Neural cell (in vitro differentiated cells): Measurements from ENCODE around the gene SHROOM2. TPM values are rescaled to one million over a fixed set of nuclear protein-coding genes. Genes with fewer than 3 reads are reported as not detected.

ENCODE experiments used
- H2AFZ ChIP-seq: fragments of 200-600, 300-800 bp; sonication (generic), shearing (Covaris generic); 2 replicates; pipeline ENCODE4 v1.6.0; 2014; ENCODE audit warnings: low read depth, mild to moderate bottlenecking, antibody characterized with exemption, low read length, moderate library complexity
- H3F3A ChIP-seq: fragments of 200-600 bp; shearing (Covaris generic); 2 replicates; pipeline ENCODE4 v1.6.1; 2016; ENCODE audit warnings: mild to moderate bottlenecking, moderate library complexity, mixed read lengths, antibody characterized with exemption, low read length; ENCODE audit not compliant: insufficient read depth, poor library complexity, severe bottlenecking
- H3K27ac ChIP-seq: fragments of 200-600, 300-800 bp; sonication (generic), shearing (Covaris generic); 2 replicates; pipeline ENCODE4 v1.5.1; 2014; ENCODE audit warnings: mild to moderate bottlenecking, low read length, moderate library complexity
- H3K27me3 ChIP-seq: fragments of 300-800, 200-600 bp; sonication (generic), shearing (Covaris generic); 2 replicates; pipeline ENCODE4 v1.6.0; 2014; ENCODE audit warnings: mild to moderate bottlenecking, low read depth, low read length, moderate library complexity; ENCODE audit not compliant: insufficient read depth
- H3K36me3 ChIP-seq: fragments of 300-800, 200-600 bp; sonication (generic), shearing (Covaris generic); 2 replicates; pipeline ENCODE4 v1.5.1; 2014; ENCODE audit warnings: mild to moderate bottlenecking, antibody characterized with exemption, low read length, moderate library complexity; ENCODE audit not compliant: insufficient read depth
- H3K4me2 ChIP-seq: fragments of 300-800, 200-600 bp; sonication (generic), shearing (Covaris generic); 2 replicates; pipeline ENCODE4 v1.6.0; 2014; ENCODE audit warnings: mild to moderate bottlenecking, low read length
- H3K4me3 ChIP-seq: fragments of 300-800, 200-600 bp; sonication (generic), shearing (Covaris generic); 2 replicates; pipeline ENCODE4 v1.5.1; 2014; ENCODE audit warnings: mild to moderate bottlenecking, low read length, moderate library complexity
- H3K79me2 ChIP-seq: fragments of 200-600 bp; shearing (Covaris generic); replicated peaks from 2 replicates; pipeline ENCODE4 v1.6.0; 2014; ENCODE audit warnings: mild to moderate bottlenecking, low read length, moderate library complexity; ENCODE audit not compliant: insufficient read depth
- H3K9ac ChIP-seq: fragments of 300-800, 200-600 bp; sonication (generic), shearing (Covaris generic); 2 replicates; pipeline ENCODE4 v1.6.1; 2016; ENCODE audit warnings: mild to moderate bottlenecking, low read length, mixed read lengths
- H3K9me2 ChIP-seq: fragments of 200-600 bp; shearing (Covaris generic); 2 replicates; pipeline ENCODE4 v1.6.1; 2016; ENCODE audit warnings: mild to moderate bottlenecking, low read length, mixed read lengths; ENCODE audit not compliant: insufficient read depth
- H3K9me3 ChIP-seq: fragments of 200-600, 300-800 bp; sonication (generic), shearing (Covaris generic); 2 replicates; pipeline ENCODE4 v1.6.1; 2016; ENCODE audit warnings: mild to moderate bottlenecking, mixed run types, low read length, moderate library complexity, mixed read lengths
- H4K20me1 ChIP-seq: fragments of 200-600 bp; shearing (Covaris generic); 2 replicates; pipeline ENCODE4 v1.6.1; 2016; ENCODE audit warnings: mild to moderate bottlenecking, mixed run types; ENCODE audit not compliant: insufficient read depth
- CTCF ChIP-seq: fragments of 450-650 bp; IDR thresholded peaks from 2 replicates; pipeline ENCODE4 v1.5.1; 2014; ENCODE audit warnings: antibody characterized with exemption, mild to moderate bottlenecking, moderate library complexity; ENCODE audit not compliant: poor library complexity, severe bottlenecking
- EP300 ChIP-seq: fragments of 450-650 bp; conservative IDR thresholded peaks from 2 replicates; pipeline ENCODE4 v1.6.1; 2014; ENCODE audit warnings: antibody characterized with exemption, mild to moderate bottlenecking, moderate library complexity; ENCODE audit not compliant: poor library complexity, severe bottlenecking
- EZH2 ChIP-seq: fragments of 200-600, 300-800 bp; shearing (Covaris generic), sonication (generic); IDR thresholded peaks from 2 replicates; pipeline ENCODE4 v1.6.1; 2014; ENCODE audit warnings: antibody characterized with exemption, low read length, borderline replicate concordance, mild to moderate bottlenecking; ENCODE audit not compliant: insufficient read depth, poor library complexity, severe bottlenecking
- MXI1 ChIP-seq: fragments of 450-650 bp; conservative IDR thresholded peaks from 2 replicates; pipeline ENCODE4 v1.6.1; 2014; ENCODE audit warnings: antibody characterized with exemption, mild to moderate bottlenecking; ENCODE audit not compliant: poor library complexity, severe bottlenecking
- POLR2AphosphoS5 ChIP-seq: IDR thresholded peaks from 2 replicates; pipeline ENCODE4 v1.6.1; 2012
- RAD21 ChIP-seq: fragments of 450-650 bp; conservative IDR thresholded peaks from 2 replicates; pipeline ENCODE4 v1.6.1; 2014; ENCODE audit warnings: antibody characterized with exemption, mild to moderate bottlenecking, moderate library complexity
- REST ChIP-seq: IDR thresholded peaks from 2 replicates; pipeline ENCODE4 v1.6.1; 2012; ENCODE audit warnings: borderline replicate concordance
- SMC3 ChIP-seq: fragments of 450-650 bp; conservative IDR thresholded peaks from 2 replicates; pipeline ENCODE4 v1.6.1; 2014; ENCODE audit warnings: antibody characterized with exemption, mild to moderate bottlenecking, moderate library complexity; ENCODE audit not compliant: poor library complexity
- TAF1 ChIP-seq: IDR thresholded peaks from 2 replicates; pipeline ENCODE4 v1.6.1; 2012; ENCODE audit warnings: low read depth
- polyA plus RNA-seq: library from polyadenylated mRNA; depleted of rRNA; stranded (reverse); fragments of >200 nt; gene quantifications from 2 replicates; pipeline ENCODE4 v1.2.3, GENCODE V29; 2014

The SHROOM2 gene
- polyA plus RNA-seq, 1 donor from 2014 or later: 9.2 TPM

- H3K9ac ChIP-seq: no peak overlapping the region
- H3K27ac ChIP-seq: no peak overlapping the region
- H2AFZ ChIP-seq: no peak overlapping the region
- H3K79me2 ChIP-seq: no peaks in the 10 kb centered on the region
- H3K4me3 ChIP-seq: no peak overlapping the region
- TF ChIP-seq CTCF (no peak), EP300 (no peak), RAD21 (no peak), EZH2 (no peak), SMC3 (no peak), MXI1 (no peak), POLR2AphosphoS5 (no peak), REST (no peak), TAF1 (no peak)
- H3F3A ChIP-seq: no peaks in the 10 kb centered on the region
- H3K36me3 ChIP-seq: no peaks in the 10 kb centered on the region
- no peaks in the 10 kb centered on the region for H4K20me1 ChIP-seq
- H3K9me3 ChIP-seq: no peaks in the 10 kb centered on the region
- H3K27me3 ChIP-seq: no peaks in the 10 kb centered on the region
- H3K4me2 ChIP-seq: no peak overlapping the region
- no peaks in the 10 kb centered on the region for H3K9me2 ChIP-seq
Observed at GRCh38 chrX:9824554-9824953, 38.3 kb downstream of the SHROOM2 start.

- no peaks in the 10 kb centered on the region for H3K36me3 ChIP-seq
- TF ChIP-seq POLR2AphosphoS5 (no peak), EZH2 (no peak), TAF1 (no peak), MXI1 (no peak), REST (no peak), CTCF (no peak), EP300 (no peak), RAD21 (no peak)
- no peaks in the 10 kb centered on the region for H3K79me2 ChIP-seq
- H2AFZ ChIP-seq: no peak overlapping the region
- no peaks in the 10 kb centered on the region for H3K9me2 ChIP-seq
- H3K27me3 ChIP-seq: no peaks in the 10 kb centered on the region
- H3F3A ChIP-seq: no peaks in the 10 kb centered on the region
- H3K4me3 ChIP-seq: no peak overlapping the region
- H3K27ac ChIP-seq: no peak overlapping the region
- no peaks in the 10 kb centered on the region for H4K20me1 ChIP-seq
- no peak overlapping the region for H3K4me2 ChIP-seq
- H3K9me3 ChIP-seq: no peaks in the 10 kb centered on the region
- no peak overlapping the region for H3K9ac ChIP-seq
Observed at GRCh38 chrX:9825129-9825790, 39.0 kb downstream of the SHROOM2 start.
